H1 (cell line): ENCODE data around the gene FKBP5. TPM values are rescaled to one million over a fixed set of nuclear protein-coding genes. Genes with fewer than 3 reads are reported as not detected.

Experiments
- CTCF ChIA-PET: fragments of 300-600 bp; sonication (Branson Sonifier 250); formaldehyde crosslinking; loops from one replicate; lab custom pipeline; 2021; ENCODE audit not compliant: partially characterized antibody; lab: Charles Lee
- POLR2A ChIA-PET: fragments of 300-600 bp; sonication (Branson Sonifier 250); formaldehyde crosslinking; loops from one replicate; lab custom pipeline; 2021; ENCODE audit warnings: inconsistent platforms; ENCODE audit not compliant: partially characterized antibody; lab: Charles Lee
- DNase-seq, 2 experiments: peaks; one replicate each; pipeline versions ENCODE4 v3.0.0 to v3.0.0-alpha.2; 2010 to 2022; ENCODE audit warnings: low spot score in 2 of 2, low read depth in 1 of 2, mixed read lengths in 1 of 2
- FAIRE-seq: peaks from 2 replicates; lab custom pipeline; 2011; peaks lifted over from hg19 to GRCh38; lab: Jason Lieb, UNC
- H2AFZ ChIP-seq: 2 replicates; pipeline ENCODE4 v1.8.1; 2012; ENCODE audit warnings: low read length, inconsistent platforms
- H2AK5ac ChIP-seq: 2 replicates; pipeline ENCODE4 v1.6.1; 2013; ENCODE audit warnings: low read depth, low read length
- H2BK120ac ChIP-seq: replicated peaks from 2 replicates; pipeline ENCODE3; 2013; ENCODE audit warnings: low read depth, low read length, inconsistent platforms
- H2BK12ac ChIP-seq: 2 replicates; pipeline ENCODE4 v1.6.1; 2013; ENCODE audit warnings: low read depth, low read length
- H2BK15ac ChIP-seq: 2 replicates; pipeline ENCODE4 v1.6.1; 2013; ENCODE audit warnings: low read length
- H2BK20ac ChIP-seq: 2 replicates; pipeline ENCODE4 v1.6.1; 2013; ENCODE audit warnings: low read length
- H2BK5ac ChIP-seq: 2 replicates; pipeline ENCODE4 v1.6.1; 2013; ENCODE audit warnings: low read depth, low read length
- H3K14ac ChIP-seq: 2 replicates; pipeline ENCODE4 v1.6.1; 2013; ENCODE audit warnings: inconsistent platforms; ENCODE audit not compliant: insufficient read length
- H3K18ac ChIP-seq: 2 replicates; pipeline ENCODE4 v1.6.1; 2013; ENCODE audit warnings: low read length; ENCODE audit errors: extremely low read depth
- H3K23ac ChIP-seq: 2 replicates; pipeline ENCODE4 v1.6.1; 2013; ENCODE audit warnings: inconsistent platforms; ENCODE audit not compliant: insufficient read length
- H3K23me2 ChIP-seq: 2 replicates; pipeline ENCODE4 v1.6.1; 2013; ENCODE audit warnings: low read depth, low read length
- H3K27ac ChIP-seq: 2 replicates; pipeline ENCODE4 v1.6.1; 2011; ENCODE audit warnings: low read depth, low read length, inconsistent platforms
- H3K27me3 ChIP-seq, 4 experiments: replicated peaks in 1 of 4; 1 replicate in 1 of 4; 2 replicates in 3 of 4; pipeline versions ENCODE4 v1.6.1 to v1.8.1; 2011 to 2013; ENCODE audit warnings: low read length in 3 of 4, mild to moderate bottlenecking in 3 of 4, inconsistent platforms in 2 of 4, mixed read lengths in 2 of 4, moderate library complexity in 1 of 4; ENCODE audit not compliant: control insufficient read depth in 3 of 4, insufficient read depth in 3 of 4; ENCODE audit errors: extremely low read depth in 1 of 4
- H3K36me3 ChIP-seq, 4 experiments: 2 replicates each; pipeline versions ENCODE4 v1.6.1 to v1.8.1; 2011 to 2013; ENCODE audit warnings: mild to moderate bottlenecking in 4 of 4, low read length in 3 of 4, moderate library complexity in 2 of 4, control low read depth in 1 of 4, inconsistent platforms in 1 of 4; ENCODE audit not compliant: insufficient read depth in 4 of 4, control insufficient read depth in 2 of 4
- H3K4ac ChIP-seq: replicated peaks from 2 replicates; pipeline ENCODE3; 2013; ENCODE audit warnings: low read length, low read depth, mixed read lengths, inconsistent platforms; ENCODE audit not compliant: insufficient read length
- H3K4me1 ChIP-seq, 4 experiments: replicated peaks in 1 of 4; 1 replicate in 1 of 4; 2 replicates in 3 of 4; pipeline versions ENCODE4 v1.6.1 to v1.8.1; 2011 to 2013; ENCODE audit warnings: low read length in 3 of 4, inconsistent platforms in 2 of 4, mixed read lengths in 1 of 4; ENCODE audit not compliant: insufficient read depth in 4 of 4, control insufficient read depth in 3 of 4
- H3K4me2 ChIP-seq, 2 experiments: 2 replicates each; pipeline versions ENCODE4 v1.6.1 to v1.8.1; 2011 to 2013; ENCODE audit warnings: low read depth in 2 of 2, low read length in 2 of 2, control low read depth in 1 of 2, inconsistent platforms in 1 of 2, mild to moderate bottlenecking in 1 of 2; ENCODE audit not compliant: insufficient read depth in 1 of 2
- H3K4me3 ChIP-seq, 4 experiments: fragments of 200-600, 300-600 bp in 1 of 4; sonication (generic), shearing (Covaris generic), sonication (Bioruptor Twin) in 1 of 4; 2 replicates each; pipeline versions ENCODE4 v1.5.1 to v1.8.1; 2011 to 2016; ENCODE audit warnings: low read length in 4 of 4, low read depth in 3 of 4, control low read depth in 2 of 4, inconsistent platforms in 2 of 4, mild to moderate bottlenecking in 2 of 4, mixed read lengths in 1 of 4, moderate library complexity in 1 of 4; ENCODE audit not compliant: insufficient read depth in 2 of 4; ENCODE audit errors: extremely low read depth in 1 of 4
- H3K56ac ChIP-seq: replicated peaks from 2 replicates; pipeline ENCODE3; 2013; ENCODE audit warnings: low read depth, mild to moderate bottlenecking, mixed read lengths, low read length, inconsistent platforms; ENCODE audit not compliant: insufficient read length
- H3K79me1 ChIP-seq: 2 replicates; pipeline ENCODE4 v1.6.1; 2013; ENCODE audit warnings: low read depth, low read length, control low read depth
- H3K79me2 ChIP-seq, 2 experiments: 2 replicates each; pipeline versions ENCODE4 v1.6.1 to v1.8.1; 2012 to 2013; ENCODE audit warnings: low read length in 2 of 2, mild to moderate bottlenecking in 2 of 2, inconsistent platforms in 1 of 2; ENCODE audit not compliant: insufficient read depth in 2 of 2, control insufficient read depth in 1 of 2
- H3K9ac ChIP-seq, 4 experiments: replicated peaks in 1 of 4; 1 replicate in 1 of 4; 2 replicates in 3 of 4; pipeline versions ENCODE4 v1.6.1 to v1.8.1; 2011 to 2013; ENCODE audit warnings: low read depth in 3 of 4, low read length in 3 of 4, control low read depth in 2 of 4, mild to moderate bottlenecking in 2 of 4, moderate library complexity in 2 of 4, inconsistent platforms in 1 of 4; ENCODE audit errors: extremely low read depth in 1 of 4
- H3K9me3 ChIP-seq, 2 experiments: 2 replicates each; pipeline versions ENCODE4 v1.6.1 to v1.8.1; 2012 to 2013; ENCODE audit warnings: mild to moderate bottlenecking in 2 of 2, moderate library complexity in 2 of 2, control low read depth in 1 of 2, inconsistent platforms in 1 of 2, low read depth in 1 of 2, low read length in 1 of 2, mixed read lengths in 1 of 2; ENCODE audit not compliant: insufficient read depth in 2 of 2
- H4K20me1 ChIP-seq, 2 experiments: replicated peaks in 1 of 2; 2 replicates each; pipeline versions ENCODE3 to v1.8.1; 2011 to 2013; ENCODE audit warnings: inconsistent platforms in 2 of 2, low read length in 2 of 2, mild to moderate bottlenecking in 1 of 2; ENCODE audit not compliant: insufficient read depth in 2 of 2, control insufficient read depth in 1 of 2
- H4K5ac ChIP-seq: 2 replicates; pipeline ENCODE4 v1.6.1; 2013; ENCODE audit warnings: low read length, low read depth, mixed read lengths, inconsistent platforms; ENCODE audit not compliant: insufficient read length
- H4K8ac ChIP-seq: 2 replicates; pipeline ENCODE4 v1.8.0; 2013; ENCODE audit warnings: mild to moderate bottlenecking, moderate library complexity, low read length, inconsistent platforms; ENCODE audit not compliant: insufficient read depth; ENCODE audit errors: extremely low read depth
- H4K91ac ChIP-seq: replicated peaks from 2 replicates; pipeline ENCODE3; 2013; ENCODE audit warnings: low read length, mixed read lengths, inconsistent platforms; ENCODE audit not compliant: insufficient read length
- NRF1 ChIP-seq: IDR thresholded peaks from 2 replicates; pipeline ENCODE4 v1.6.1; 2011; ENCODE audit warnings: mild to moderate bottlenecking, low read depth, low read length, improper control_type of control experiment
- WGBS, 2 experiments: shearing (Covaris generic) in 1 of 2; methylation state at CpG; one replicate each; pipeline versions ENCODE4 v1.1.6 to v1.1.7; 2013 to 2015; ENCODE audit warnings: low lambda C conversion rate in 2 of 2, mixed read lengths in 2 of 2, inconsistent platforms in 1 of 2, low coverage in 1 of 2, missing lambda C conversion rate in 1 of 2; ENCODE audit not compliant: insufficient replicate concordance in 2 of 2, insufficient coverage in 1 of 2, insufficient read length in 1 of 2; ENCODE audit errors: extremely low coverage in 1 of 2, missing lambda C conversion rate in 1 of 2; 5-methylcytosine and 5-hydroxymethylcytosine counted together
- polyA plus RNA-seq, 7 experiments: library from polyadenylated mRNA; depleted of rRNA in 3 of 7; stranded (reverse) in 5 of 7; unstranded in 2 of 7; fragments of >200 nt in 5 of 7; fragments of 200-250 nt in 2 of 7; gene quantifications; 1 replicate in 5 of 7; 2 replicates in 1 of 7; 4 replicates in 1 of 7; pipeline versions ENCODE4 v1.2.1 to v1.2.3, GENCODE V29; 2011 to 2013; ENCODE audit warnings: missing spikeins in 2 of 7, mixed read lengths in 2 of 7
- total RNA-seq: library from RNA; stranded (reverse); fragmentation: NEBNext Ultra II Directional; extraction: Animal tissue kit (Norgen Biotek cat#: 25700); gene quantifications from 2 replicates; pipeline ENCODE4 v1.2.1, GENCODE V29; 2021

Gene FKBP5
- total and polyA plus RNA-seq, 2 of the 8 experiments (the other 6 are each of a cell fraction or from before 2014, with no cell fraction given), result 14.3 to 40.4 TPM

GRCh38 chr6:35640017-35640664 lies 48.6 kb downstream of the FKBP5 start:
- Histone ChIP-seq H3K4ac (no peak overlapping the region), H2BK12ac (no peak overlapping the region), H2BK15ac (no peak overlapping the region), H3K79me2 (peaks cover 0 to 20% of the 10 kb centered on the region in 2 experiments; a peak in 2 of 4 replicates), H3K27ac (no peak overlapping the region), H3K4me1 (peaks cover 0 to 3% (median 0%) of the 10 kb centered on the region in 4 experiments; a peak in 2 of 7 replicates), H4K5ac (no peak overlapping the region), H3K27me3 (no peaks in the 10 kb centered on the region), H3K9ac (no peak overlapping the region), H2BK5ac (no peak overlapping the region), H3K9me3 (no peaks in the 10 kb centered on the region), H3K4me2 (no peak overlapping the region), H3K23me2 (no peaks in the 10 kb centered on the region), H3K36me3 (peaks cover 0 to 27% (median 18%) of the 10 kb centered on the region in 4 experiments; a peak in 6 of 8 replicates), H3K23ac (no peak overlapping the region), H3K14ac (no peak overlapping the region), H4K91ac (no peak overlapping the region), H4K8ac (no peak overlapping the region), H2AK5ac (no peak overlapping the region), H3K4me3 (no peak overlapping the region), H2AFZ (no peak overlapping the region), H2BK120ac (no peak overlapping the region), H3K18ac (no peak overlapping the region), H3K56ac (no peak overlapping the region), H2BK20ac (no peak overlapping the region), H3K79me1 (no peaks in the 10 kb centered on the region), H4K20me1 (no peaks in the 10 kb centered on the region)
- no peak for DNase-seq
- ChIA-PET POLR2A (no interaction called here), CTCF (interaction anchor here (1.0 to 3.2 kb wide), 2 partner anchors 15 to 96 kb away, joined by 6 to 12 read pairs; partner anchors contain the start of gene ARMC12)
- 96% methylated on average over 6 of the region's 6 CpGs; no CpG with 5 or more reads in 1 of the 2 experiments for WGBS, 2 experiments
- FAIRE-seq, result no peak
- no peak for TF ChIP-seq NRF1
